Erythroblast (primary cell): ENCODE data around the gene STKLD1.
"Not testable (repeated sequence)": the region's sequence is repeated elsewhere in the genome, so short reads cannot be mapped to it uniquely, and the experiment has no call there.

ENCODE experiments used
- DNase-seq, 2 experiments: peaks; one replicate each; lab custom pipeline; 2025; lab: John Stamatoyannopoulos, UW
- GATA1 ChIP-seq: IDR thresholded peaks from 2 replicates; pipeline ENCODE4 v1.6.1; 2011; ENCODE audit warnings: low read depth, mild to moderate bottlenecking, control low read depth, low read length, moderate library complexity
- POLR2A ChIP-seq: IDR thresholded peaks from 2 replicates; pipeline ENCODE4 v1.6.1; 2011; ENCODE audit warnings: mild to moderate bottlenecking, low read length

Gene STKLD1

DNA sequence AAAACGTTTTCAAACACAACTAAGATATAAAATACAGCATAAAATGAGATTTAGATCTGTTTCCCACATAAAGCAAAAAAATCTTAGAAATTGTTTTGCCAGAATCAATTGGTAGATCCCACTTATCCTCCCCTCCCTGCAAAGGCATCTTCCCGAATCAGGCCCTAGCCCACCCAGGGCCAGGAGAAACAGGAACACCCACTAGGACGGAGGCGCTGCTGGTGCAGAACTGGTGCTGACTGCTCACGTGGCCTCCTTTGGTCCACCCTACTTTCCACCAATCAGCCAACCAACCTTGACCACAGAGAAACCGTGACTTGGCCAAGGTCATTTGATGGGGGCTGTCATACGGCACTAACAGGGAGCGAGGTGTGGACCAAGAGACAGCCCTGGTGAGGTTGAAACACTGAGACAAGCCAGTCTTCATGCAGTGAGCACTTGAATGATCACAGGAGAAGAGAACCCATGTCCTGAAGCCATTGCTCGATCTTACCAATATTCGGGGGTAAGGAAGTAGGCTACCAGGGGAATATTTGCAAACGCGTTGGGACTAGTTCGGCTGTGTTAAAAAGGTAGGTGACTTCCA lies 14.6 kb upstream of the STKLD1 start:
- no peak for TF ChIP-seq GATA1
- no peak for TF ChIP-seq POLR2A
- DNase-seq, result no peak

DNA sequence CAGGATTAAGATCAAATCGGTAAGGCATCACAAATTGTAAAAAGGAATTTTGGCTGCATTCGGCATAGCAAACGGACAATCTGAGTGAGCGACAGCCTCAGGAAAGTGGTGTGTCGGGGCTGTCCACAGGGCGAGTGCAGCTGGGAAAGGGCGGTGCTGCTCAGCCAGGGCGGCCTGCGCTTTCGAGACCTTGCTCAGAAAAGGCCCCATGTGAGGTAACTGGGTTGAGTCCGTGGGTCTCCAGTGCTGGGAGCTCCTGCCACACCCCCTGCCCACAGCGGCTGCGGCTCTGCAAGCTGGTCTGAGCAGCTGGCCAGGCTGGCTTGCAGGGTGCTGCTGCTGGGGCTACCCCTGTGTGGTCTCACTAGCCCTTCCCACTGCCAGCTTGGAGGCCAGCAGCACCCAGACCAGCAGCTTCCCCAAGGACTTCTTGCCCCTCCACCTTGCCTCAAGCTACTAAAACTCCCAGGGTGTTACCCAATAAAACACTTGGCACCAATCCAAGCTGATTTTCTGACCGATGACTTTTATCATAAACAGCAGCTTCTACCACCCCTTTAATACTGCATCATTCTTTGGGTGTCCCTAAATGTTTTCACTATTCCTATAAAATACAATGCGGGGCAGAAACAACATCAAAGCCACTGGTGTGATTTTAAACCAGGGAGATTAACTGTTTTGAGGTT lies 13.7 kb upstream of the STKLD1 start:
- DNase-seq, result peak; percentile 86 to 90
- no peak for TF ChIP-seq POLR2A
- TF ChIP-seq GATA1, result no peak

DNA sequence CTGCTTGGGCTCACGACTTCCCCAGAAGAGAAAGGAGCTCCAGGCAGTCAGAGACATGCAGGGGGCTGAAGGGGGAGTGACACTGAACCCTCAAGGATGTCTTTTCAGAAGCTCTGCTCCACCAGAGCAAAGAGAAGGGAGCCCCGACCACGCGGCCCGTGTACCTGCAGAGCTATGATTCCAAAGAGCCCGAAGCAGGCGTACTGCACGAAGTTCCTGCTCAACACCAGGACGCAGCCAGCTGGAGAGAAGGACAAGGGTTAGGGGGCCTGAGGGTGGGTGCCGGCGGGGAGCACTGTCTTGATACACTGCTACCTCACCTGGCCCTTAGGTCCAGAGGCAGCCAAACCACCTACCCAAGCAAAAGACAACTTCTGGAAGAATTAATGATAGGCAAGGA lies 9.7 kb upstream of the STKLD1 start:
- TF ChIP-seq POLR2A (no peak), GATA1 (no peak)
- no peak for DNase-seq

DNA sequence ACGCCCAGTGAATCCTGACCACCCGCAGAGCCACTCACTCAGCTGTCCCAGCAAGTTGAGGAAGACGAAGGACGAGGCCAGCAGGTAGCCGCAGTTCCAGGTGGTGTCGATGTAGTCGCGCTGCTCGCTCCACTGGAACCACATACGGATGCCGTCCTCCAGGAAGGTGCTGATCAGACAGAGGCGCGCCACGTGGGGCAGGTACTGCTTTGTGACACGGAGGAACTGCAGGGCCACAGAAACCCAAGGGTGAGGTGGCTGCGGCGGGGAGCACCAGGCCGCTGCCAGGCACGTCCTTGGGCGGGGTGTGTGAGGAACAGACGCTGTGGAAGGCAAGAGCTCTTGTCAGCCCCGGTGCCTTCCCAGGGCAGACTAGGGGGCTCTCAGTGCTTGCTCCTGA lies 8.9 kb upstream of the STKLD1 start:
- TF ChIP-seq GATA1 (no peak), POLR2A (no peak)
- no peak for DNase-seq

DNA sequence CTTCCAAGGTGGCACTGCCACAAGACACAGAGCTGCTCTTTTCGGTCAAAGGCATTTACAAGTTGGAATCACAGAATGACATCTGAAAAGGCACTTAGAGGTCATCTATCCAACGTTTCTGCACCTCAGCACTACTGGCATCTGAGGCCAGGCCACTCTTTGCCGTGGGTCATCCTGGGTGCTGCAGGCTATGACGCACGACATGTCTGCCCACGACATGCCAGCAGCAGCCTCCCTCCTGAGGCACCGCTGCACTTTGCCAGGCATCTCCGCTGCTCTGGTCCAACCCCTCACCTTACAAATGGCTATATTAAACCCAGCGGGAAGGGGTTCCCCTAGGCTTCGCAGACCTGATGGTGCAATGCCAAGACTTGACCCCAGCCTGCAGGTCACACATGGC lies 8.4 kb upstream of the STKLD1 start:
- no peak for DNase-seq
- TF ChIP-seq POLR2A (no peak), GATA1 (no peak)

DNA sequence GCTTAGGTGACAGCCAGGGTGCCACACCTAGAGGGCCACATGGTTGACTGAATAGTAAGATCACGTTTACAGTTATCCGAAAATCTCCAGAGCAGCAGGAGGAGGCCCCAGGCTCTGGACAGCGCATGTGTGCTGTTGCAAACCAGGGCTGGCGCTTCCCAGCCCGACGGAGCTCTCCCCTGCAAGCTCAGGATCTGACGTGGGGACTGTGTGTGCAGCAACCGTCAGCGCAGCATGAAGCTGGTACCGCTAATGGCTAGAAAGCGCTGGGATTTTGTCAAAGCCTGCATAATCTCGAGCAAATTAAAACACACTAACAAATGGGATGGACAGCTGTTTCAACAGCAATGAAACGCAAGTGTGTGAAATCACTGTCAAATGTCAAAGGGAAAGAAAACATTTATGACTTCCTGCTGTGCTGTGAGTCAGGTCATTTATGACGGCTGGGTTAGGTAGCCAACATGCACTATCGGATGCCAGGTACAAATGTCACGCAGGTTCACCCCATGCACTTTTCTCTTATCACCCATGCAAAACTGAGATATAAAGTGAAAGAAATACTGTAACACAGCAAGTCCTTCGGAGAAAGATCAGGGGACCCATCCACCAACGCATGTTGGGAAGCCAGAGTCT lies 7.8 kb upstream of the STKLD1 start:
- no peak for DNase-seq

DNA sequence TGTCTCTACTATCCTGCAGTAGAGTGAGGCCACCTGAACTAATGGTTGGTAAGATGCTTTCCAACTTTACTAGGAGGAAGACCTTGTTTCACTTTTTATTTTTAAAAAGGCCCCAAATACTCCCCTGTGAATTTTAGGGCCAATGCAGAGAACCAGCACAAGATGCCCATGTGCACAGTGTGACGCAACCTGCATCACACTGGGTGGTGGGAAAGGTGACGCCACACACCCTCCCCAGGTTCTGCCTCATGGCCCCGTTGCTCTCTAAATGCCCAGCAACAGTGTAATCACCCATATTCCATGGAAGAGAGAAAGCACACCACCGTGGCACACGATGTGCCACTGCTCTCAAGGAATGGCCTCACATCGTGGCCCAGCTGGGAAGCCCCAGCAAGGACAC lies 6.7 kb upstream of the STKLD1 start:
- TF ChIP-seq POLR2A (no peak), GATA1 (no peak)
- no peak for DNase-seq

More for the DNA sequence above, 7.8 kb upstream of the STKLD1 start:
- TF ChIP-seq GATA1 (no peak), POLR2A (no peak)

DNA sequence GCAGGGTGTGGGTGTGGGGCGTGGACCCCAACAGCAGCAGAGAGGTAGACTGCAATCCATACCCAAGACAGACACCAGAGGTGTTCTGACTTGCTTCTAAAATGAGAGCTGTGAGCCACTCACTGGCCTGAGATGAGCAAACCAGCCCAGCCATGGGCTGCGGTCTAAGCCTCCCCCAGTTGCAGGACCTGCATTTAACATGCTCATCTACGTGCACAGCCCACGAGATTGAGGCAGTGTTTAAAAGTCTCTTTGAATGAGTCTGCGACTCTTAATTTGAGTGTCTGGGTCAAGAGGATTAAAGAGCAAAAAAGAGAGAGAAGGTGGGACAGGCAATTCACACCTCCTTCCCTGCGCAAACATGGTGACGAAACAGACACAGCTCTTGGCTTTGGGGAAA lies 6.2 kb upstream of the STKLD1 start:
- TF ChIP-seq POLR2A (no peak), GATA1 (no peak)
- no peak for DNase-seq

DNA sequence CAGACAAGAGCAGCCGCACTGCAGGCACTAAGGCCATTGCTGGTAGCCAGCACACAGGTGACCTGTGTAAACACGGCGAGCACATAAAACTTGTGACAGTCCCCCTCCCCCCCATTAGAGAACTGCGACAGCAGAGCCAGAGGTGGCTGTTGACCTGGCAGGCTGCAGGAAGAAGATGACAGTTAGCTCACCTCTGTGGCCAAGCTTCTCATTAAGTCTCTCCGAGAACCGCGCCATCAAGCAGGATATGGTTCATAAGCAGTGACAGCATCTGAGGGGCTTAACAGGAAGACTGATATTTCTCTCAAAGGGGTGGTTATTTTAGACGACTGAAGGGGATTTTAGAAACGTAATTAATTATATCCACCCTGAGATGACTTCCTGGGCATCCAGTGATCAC lies 5.5 kb upstream of the STKLD1 start:
- TF ChIP-seq POLR2A, result no peak
- TF ChIP-seq GATA1, result no peak
- no peak for DNase-seq

DNA sequence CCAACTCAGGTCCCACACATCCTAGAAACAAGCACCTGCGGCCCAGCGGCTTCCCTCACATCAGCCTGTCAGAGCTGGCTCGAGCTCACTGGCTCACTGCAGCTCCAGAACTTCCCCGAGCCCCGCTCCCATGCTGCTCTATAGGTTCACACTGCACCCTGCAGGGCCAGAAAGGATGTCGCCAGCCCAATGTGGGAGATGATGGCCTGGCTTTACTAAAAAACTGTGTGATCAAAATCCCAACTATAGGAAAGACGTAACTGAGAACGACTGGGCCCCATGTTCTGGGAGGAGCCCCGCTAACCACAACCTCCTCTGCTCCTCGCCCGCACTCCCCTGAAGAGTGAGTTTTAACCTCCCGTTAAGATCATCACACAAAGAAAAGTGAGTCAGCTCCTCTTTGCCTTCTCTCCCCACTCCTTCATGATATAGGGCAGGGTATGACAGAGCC lies 4.9 kb upstream of the STKLD1 start:
- TF ChIP-seq POLR2A, result no peak
- TF ChIP-seq GATA1, result no peak
- DNase-seq, result peak; percentile 38 to 51

DNA sequence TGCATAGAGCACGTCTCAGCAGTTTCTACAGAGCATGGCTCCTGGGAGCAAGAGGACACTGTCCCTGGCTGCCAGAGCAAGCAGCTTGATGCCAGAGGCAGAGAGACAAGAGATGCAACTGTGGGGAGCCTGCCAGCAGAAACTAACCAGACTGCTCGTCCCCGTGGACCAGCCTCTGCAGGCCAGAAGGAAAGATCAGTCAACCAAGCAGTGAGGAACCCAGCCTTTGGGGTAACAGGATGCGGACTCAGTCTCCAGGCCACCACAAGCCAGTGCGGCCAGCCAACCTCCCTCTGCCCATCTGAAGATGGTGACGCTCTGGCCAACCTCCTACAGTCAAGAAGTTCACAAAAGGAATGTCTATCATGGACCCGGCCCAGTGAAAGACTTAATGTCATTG lies 4.0 kb upstream of the STKLD1 start:
- no peak for DNase-seq
- TF ChIP-seq GATA1 (no peak), POLR2A (no peak)

DNA sequence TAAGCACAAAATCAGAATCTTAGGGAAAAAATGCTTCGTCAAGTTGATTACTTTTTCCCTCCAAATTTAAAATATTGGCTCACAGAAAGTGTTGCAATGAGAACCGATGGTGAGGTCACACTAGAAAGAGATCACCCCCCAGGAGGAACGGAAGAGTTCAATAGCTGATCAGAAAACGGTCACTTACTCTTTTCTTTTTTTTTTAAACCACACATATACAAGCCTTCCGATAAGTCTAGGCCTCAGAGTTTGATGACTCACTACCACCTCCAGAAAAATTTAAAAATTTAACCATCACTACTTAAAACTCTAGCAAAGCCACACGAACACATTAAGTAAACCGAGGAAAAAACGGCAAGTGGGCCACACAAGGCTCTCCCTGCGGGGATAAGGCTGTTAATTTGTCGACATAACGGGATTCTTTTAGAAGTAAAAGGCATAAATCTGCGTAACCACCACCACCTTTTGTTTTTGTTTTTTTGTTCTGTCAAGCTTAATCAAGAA lies 1.5 kb upstream of the STKLD1 start:
- DNase-seq, result peak; percentile 57 to 73
- TF ChIP-seq POLR2A, result no peak
- no peak for TF ChIP-seq GATA1

DNA sequence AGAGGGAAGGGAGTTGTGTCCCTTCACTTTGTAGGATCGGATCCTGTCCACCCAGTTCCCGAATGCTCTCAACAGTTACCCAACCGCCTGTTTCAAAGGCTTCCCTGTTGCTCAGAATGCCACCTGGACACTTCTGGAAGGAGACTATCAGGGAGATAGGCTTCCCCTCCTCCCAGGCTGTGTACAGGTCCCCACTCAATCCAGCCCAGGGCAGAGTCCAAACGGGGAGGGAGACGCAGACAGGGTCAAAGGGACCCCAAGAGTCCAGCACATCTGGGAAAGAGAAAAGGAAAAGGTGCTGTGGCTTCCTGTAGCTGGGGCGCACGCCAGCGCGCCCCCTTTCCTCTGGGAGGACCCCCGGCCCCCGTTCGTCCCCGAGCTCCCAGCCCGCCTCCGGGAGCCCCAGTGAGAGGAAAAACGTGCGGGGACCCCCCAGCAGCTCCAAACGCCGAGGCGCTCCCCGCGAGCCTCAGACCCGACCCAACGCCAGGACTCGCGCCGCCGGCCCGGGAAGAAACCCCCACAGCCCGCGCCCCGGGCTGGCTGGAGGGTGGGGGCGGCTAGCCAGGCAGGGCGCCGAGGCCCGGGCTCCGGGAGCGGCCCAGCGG lies 946 bp upstream of the STKLD1 start:
- TF ChIP-seq GATA1 (no peak), POLR2A (no peak)
- DNase-seq, result peak; percentile 57 to 75

DNA sequence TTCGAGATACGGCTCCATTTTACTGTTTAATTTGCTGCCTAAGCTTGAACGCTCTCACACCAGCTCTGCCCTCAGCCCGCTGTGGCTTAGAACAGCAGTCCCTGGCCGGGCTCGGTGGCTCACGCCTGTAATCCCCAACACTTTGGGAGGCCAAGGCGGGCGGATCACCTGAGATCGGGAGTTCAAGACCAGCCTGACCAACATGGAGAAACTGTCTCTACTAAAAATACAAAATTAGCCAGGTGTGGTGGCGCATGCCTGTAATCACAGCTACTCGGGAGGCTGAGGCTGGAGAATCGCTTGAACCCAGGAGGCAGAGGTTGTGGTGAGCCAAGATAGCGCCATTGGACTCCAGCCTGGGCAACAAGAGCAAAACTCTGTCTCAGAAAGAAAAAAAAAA lies 1.1 kb downstream of the STKLD1 start:
- not testable (repeated sequence) for DNase-seq
